ENCODE data around the gene ZDHHC14.

The ZDHHC14 gene

DNA sequence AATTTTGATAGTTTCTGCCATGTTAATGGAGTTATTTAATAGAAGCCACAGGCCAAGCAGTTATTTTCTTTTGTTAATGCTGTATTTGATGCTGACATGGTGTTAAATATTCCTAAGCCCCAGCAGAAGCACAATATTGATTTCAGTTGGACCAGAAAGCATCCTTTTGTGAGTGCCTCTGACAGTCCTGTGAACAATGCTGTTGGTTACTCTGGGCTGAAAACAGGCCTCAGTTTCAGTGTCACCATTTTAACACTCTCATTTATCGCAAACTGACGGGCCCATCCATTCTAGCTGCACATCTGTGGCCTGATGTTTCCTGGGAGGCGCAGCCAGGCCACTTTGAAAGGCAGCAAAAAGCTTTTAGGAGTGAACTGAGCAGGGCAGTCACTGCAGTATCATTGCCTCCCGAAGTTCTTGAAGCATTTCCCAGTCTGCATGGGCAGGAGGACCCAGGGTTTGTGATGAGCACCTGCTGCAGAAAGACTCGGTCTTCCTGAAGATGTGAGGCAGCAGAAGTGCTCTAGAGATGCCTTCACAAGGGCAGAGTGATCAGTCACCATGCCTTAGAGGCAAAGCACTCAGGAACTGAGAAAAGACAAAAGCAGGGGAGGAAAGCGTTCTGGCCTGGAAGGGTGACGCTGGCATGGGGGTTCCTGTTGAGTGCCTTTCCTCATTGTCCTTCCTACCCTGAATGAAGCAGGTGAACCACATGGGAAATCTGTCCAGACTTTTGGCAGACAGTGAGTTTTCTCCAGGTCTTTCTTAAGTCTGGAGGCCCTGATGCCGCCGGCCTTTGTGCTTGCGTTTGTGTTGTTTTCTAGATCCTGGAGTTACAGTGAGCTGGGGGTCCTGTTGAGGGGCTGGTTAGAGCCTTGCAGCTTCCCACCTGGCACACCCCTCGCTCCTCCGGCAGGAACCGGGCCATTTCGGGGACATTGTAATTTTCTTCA lies 74.0 kb downstream of the ZDHHC14 start:
- Histone ChIP-seq H3K4me3 (ENCODE audit: low read length) (no peak overlapping the region), H3K79me2 (ENCODE audit: control insufficient read depth, low read length) (no peaks in the 10 kb centered on the region), H3K9me3 (ENCODE audit: control insufficient read depth, insufficient read depth, low read length) (no peaks in the 10 kb centered on the region), H3K9me2 (replicated peaks; ENCODE audit: control insufficient read depth, low read length) (no peaks in the 10 kb centered on the region), H4K20me1 (ENCODE audit: control insufficient read depth, insufficient read depth, low read depth, low read length) (no peaks in the 10 kb centered on the region), H3K27ac (ENCODE audit: low read depth, low read length) (no peak overlapping the region), H3K27me3 (ENCODE audit: control insufficient read depth, low read length) (no peaks in the 10 kb centered on the region), H3K4me2 (ENCODE audit: low read length) (no peak overlapping the region), H3F3A (ENCODE audit: control insufficient read depth, insufficient read depth) (no peaks in the 10 kb centered on the region), H3K36me3 (ENCODE audit: control insufficient read depth, low read length) (no peaks in the 10 kb centered on the region), H3K4me1 (ENCODE audit: control insufficient read depth, low read length) (peaks cover 8% of the 10 kb centered on the region)
- TF ChIP-seq EZH2phosphoT487 (IDR thresholded peaks at IDR 0.05; ENCODE audit: borderline replicate concordance, low read length): no peak

GRCh38 chr6:157455731-157456523 lies 74.9 kb downstream of the ZDHHC14 start:
- peaks cover 15% of the 10 kb centered on the region for H3K4me1 ChIP-seq (ENCODE audit: control insufficient read depth, low read length)
- no peaks in the 10 kb centered on the region for H3K27me3 ChIP-seq (ENCODE audit: control insufficient read depth, low read length)
- no peaks in the 10 kb centered on the region for H3F3A ChIP-seq (ENCODE audit: control insufficient read depth, insufficient read depth)
- no peak overlapping the region for H3K4me2 ChIP-seq (ENCODE audit: low read length)
- no peaks in the 10 kb centered on the region for H3K79me2 ChIP-seq (ENCODE audit: control insufficient read depth, low read length)
- no peaks in the 10 kb centered on the region for H4K20me1 ChIP-seq (ENCODE audit: control insufficient read depth, insufficient read depth, low read depth, low read length)
- H3K27ac ChIP-seq (ENCODE audit: low read depth, low read length): no peak overlapping the region
- TF ChIP-seq CTCF (IDR thresholded peaks at IDR 0.05; ENCODE audit: low read depth, low read length, poor library complexity, severe bottlenecking) (no peak), EZH2phosphoT487 (IDR thresholded peaks at IDR 0.05; ENCODE audit: borderline replicate concordance, low read length) (no peak)
- no peaks in the 10 kb centered on the region for H3K9me3 ChIP-seq (ENCODE audit: control insufficient read depth, insufficient read depth, low read length)
- H3K36me3 ChIP-seq (ENCODE audit: control insufficient read depth, low read length): no peaks in the 10 kb centered on the region
- H3K4me3 ChIP-seq (ENCODE audit: low read length): no peak overlapping the region
- no peaks in the 10 kb centered on the region for H3K9me2 ChIP-seq (replicated peaks; ENCODE audit: control insufficient read depth, low read length)

DNA sequence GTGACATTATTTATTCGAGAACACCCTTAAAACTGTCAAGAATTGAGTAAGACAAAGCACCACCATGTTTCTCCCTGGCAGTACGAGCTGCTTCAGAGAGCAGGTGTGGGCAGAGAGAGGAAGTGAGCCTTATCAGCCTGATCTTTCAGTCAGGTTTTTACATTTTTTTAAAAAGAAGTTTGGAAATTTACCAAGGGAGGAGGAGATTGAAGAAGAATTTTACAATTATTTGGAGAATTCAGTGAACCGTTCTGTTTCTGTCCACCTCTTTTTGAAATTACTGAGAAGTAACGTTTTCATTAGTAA lies 75.5 kb downstream of the ZDHHC14 start:
- no peaks in the 10 kb centered on the region for H3K9me3 ChIP-seq (ENCODE audit: control insufficient read depth, insufficient read depth, low read length)
- H4K20me1 ChIP-seq (ENCODE audit: control insufficient read depth, insufficient read depth, low read depth, low read length): no peaks in the 10 kb centered on the region
- no peaks in the 10 kb centered on the region for H3K36me3 ChIP-seq (ENCODE audit: control insufficient read depth, low read length)
- H3K27ac ChIP-seq (ENCODE audit: low read depth, low read length): no peak overlapping the region
- no peak for TF ChIP-seq EZH2phosphoT487 (IDR thresholded peaks at IDR 0.05; ENCODE audit: borderline replicate concordance, low read length)
- TF ChIP-seq CTCF (IDR thresholded peaks at IDR 0.05; ENCODE audit: low read depth, low read length, poor library complexity, severe bottlenecking): no peak
- H3K9me2 ChIP-seq (replicated peaks; ENCODE audit: control insufficient read depth, low read length): no peaks in the 10 kb centered on the region
- H3F3A ChIP-seq (ENCODE audit: control insufficient read depth, insufficient read depth): no peaks in the 10 kb centered on the region
- H3K79me2 ChIP-seq (ENCODE audit: control insufficient read depth, low read length): no peaks in the 10 kb centered on the region
- peaks cover 20% of the 10 kb centered on the region for H3K4me1 ChIP-seq (ENCODE audit: control insufficient read depth, low read length)
- H3K27me3 ChIP-seq (ENCODE audit: control insufficient read depth, low read length): no peaks in the 10 kb centered on the region
- H3K4me3 ChIP-seq (ENCODE audit: low read length): no peak overlapping the region
- no peak overlapping the region for H3K4me2 ChIP-seq (ENCODE audit: low read length)
